ENCODE data around the gene HSF2BP.
"Not testable (repeated sequence)": the region's sequence is repeated elsewhere in the genome, so short reads cannot be mapped to it uniquely, and the experiment has no call there.

The HSF2BP gene
- total RNA-seq: 0.60 to 2.3 (median 0.92) reads per million in 3 experiments

- DNase-seq: peak; percentile 83
Observed at GRCh38 chr21:43659136-43660000, at the start of gene HSF2BP, which contains the start of gene RRP1B. Gene HSF2BP, minus strand, starts transcription at chr21:43659488. Its CDS starts 1,392 bp downstream, at chr21:43658096. Gene RRP1B, plus strand, starts transcription at chr21:43659560. Its CDS starts 105 bp downstream, at chr21:43659665.

GRCh38 chr21:43708745-43709381 is 49.6 kb upstream of the HSF2BP start:
- DNase-seq: no peak

- no peak for DNase-seq
Observed at GRCh38 chr21:43707462-43707861, 48.2 kb upstream of the HSF2BP start.

- DNase-seq: no peak
Observed at GRCh38 chr21:43703035-43703880, 44.0 kb upstream of the HSF2BP start.

GRCh38 chr21:43702785-43703034 is 43.4 kb upstream of the HSF2BP start:
- DNase-seq: no peak

- no peak for DNase-seq
Observed at GRCh38 chr21:43701936-43702784, 42.9 kb upstream of the HSF2BP start.

GRCh38 chr21:43699933-43700599 is 40.8 kb upstream of the HSF2BP start:
- no peak for DNase-seq

GRCh38 chr21:43699492-43699777 is 40.1 kb upstream of the HSF2BP start:
- not testable (repeated sequence) for DNase-seq

- DNase-seq: no peak
Observed at GRCh38 chr21:43697758-43698643, 38.7 kb upstream of the HSF2BP start.

GRCh38 chr21:43696214-43696613 is 36.9 kb upstream of the HSF2BP start:
- DNase-seq: no peak

- no peak for DNase-seq
Observed at GRCh38 chr21:43694437-43695079, 35.3 kb upstream of the HSF2BP start.

- no peak for DNase-seq
Observed at GRCh38 chr21:43693981-43694380, 34.7 kb upstream of the HSF2BP start.

GRCh38 chr21:43692949-43693348 is 33.7 kb upstream of the HSF2BP start:
- no peak for DNase-seq

GRCh38 chr21:43691801-43692200 is 32.5 kb upstream of the HSF2BP start:
- no peak for DNase-seq

GRCh38 chr21:43691086-43691795 is 32.0 kb upstream of the HSF2BP start:
- DNase-seq: no peak

GRCh38 chr21:43690346-43690745 is 31.1 kb upstream of the HSF2BP start:
- DNase-seq: no peak

- no peak for DNase-seq
Observed at GRCh38 chr21:43689556-43690337, 30.5 kb upstream of the HSF2BP start.

GRCh38 chr21:43688906-43689305 is 29.6 kb upstream of the HSF2BP start:
- DNase-seq: no peak

All from central memory CD4-positive, alpha-beta T cell (primary cell).